Activated T-cell treated with anti-CD3 and anti-CD28 coated beads, Interleukin-2, amount 50 U/mL, for 72 hours (primary cell): ENCODE measurements around the gene GNAS-AS1. TPM values are rescaled to one million over a fixed set of nuclear protein-coding genes. Genes with fewer than 3 reads are reported as not detected.

ENCODE experiments used
- ATAC-seq, 2 donors: fragments of 150-1000 bp; cut with Tn5 transposase; replicated peaks in 1 of 2; 2 replicates each; pipeline ENCODE4 v1.10.0; 2021; ENCODE audit warnings: moderate library complexity in 2 of 2, mild to moderate bottlenecking in 1 of 2
- DNase-seq, 2 donors: peaks; one replicate each; pipeline ENCODE4 v3.0.0; 2021 to 2022; ENCODE audit warnings: mixed read lengths in 1 of 2
- H3K27ac Mint-ChIP-seq: one replicate; pipeline ENCODE4 v1.8.0; 2022; ENCODE audit warnings: mild to moderate bottlenecking, moderate library complexity, mixed read lengths
- H3K27me3 Mint-ChIP-seq: one replicate; pipeline ENCODE4 v1.8.0; 2022; ENCODE audit warnings: low read depth, mixed read lengths
- H3K36me3 Mint-ChIP-seq, 2 donors: one replicate each; pipeline ENCODE4 v1.8.0; 2022; ENCODE audit warnings: mixed read lengths in 2 of 2, mild to moderate bottlenecking in 1 of 2; ENCODE audit not compliant: insufficient read depth in 2 of 2
- H3K4me1 Mint-ChIP-seq: one replicate; pipeline ENCODE4 v1.8.0; 2022; ENCODE audit warnings: low read depth, mixed read lengths
- H3K4me3 Mint-ChIP-seq, 2 donors: one replicate each; pipeline ENCODE4 v1.8.0; 2022; ENCODE audit warnings: mild to moderate bottlenecking in 2 of 2, mixed read lengths in 2 of 2, moderate library complexity in 2 of 2
- H3K9me3 Mint-ChIP-seq, 2 donors: one replicate each; pipeline ENCODE4 v1.8.0; 2022; ENCODE audit warnings: mixed read lengths in 2 of 2
- total RNA-seq, 2 donors: library from RNA; stranded (reverse); gene quantifications; one replicate each; pipeline ENCODE4 v1.2.3, GENCODE V29; 2022

GNAS-AS1 gene
- total RNA-seq, 2 donors from 2014 or later, result 2.3 to 2.5 TPM

DNA sequence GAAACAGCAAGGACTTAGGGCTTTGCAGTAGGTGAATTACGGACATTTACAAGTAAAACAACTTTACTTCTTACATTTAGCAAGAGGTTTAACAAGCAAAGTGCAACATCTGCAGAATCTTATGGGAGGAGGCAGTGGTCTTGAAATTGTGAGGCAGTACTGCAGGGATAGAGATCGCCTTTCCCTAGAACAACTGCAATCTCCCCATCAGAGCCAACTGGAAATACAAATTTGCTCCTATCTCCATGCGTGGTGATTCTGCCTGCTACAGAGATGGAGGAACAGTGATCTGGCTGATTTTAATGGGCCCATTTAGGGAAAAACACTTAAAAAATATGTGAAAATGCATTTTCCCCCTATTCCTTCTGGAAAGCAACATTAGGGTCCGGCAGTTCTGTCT, 27.7 kb upstream of the GNAS-AS1 start:
- DNase-seq (no peak), ATAC-seq (no peak)
- Mint-ChIP-seq H3K4me1 (peaks cover 17% of the 10 kb centered on the region), H3K36me3 (no peaks in the 10 kb centered on the region), H3K4me3 (peak overlapping the region; percentile 50 to 60), H3K27ac (peak overlapping the region; percentile 47), H3K27me3 (no peaks in the 10 kb centered on the region), H3K9me3 (no peaks in the 10 kb centered on the region)

DNA sequence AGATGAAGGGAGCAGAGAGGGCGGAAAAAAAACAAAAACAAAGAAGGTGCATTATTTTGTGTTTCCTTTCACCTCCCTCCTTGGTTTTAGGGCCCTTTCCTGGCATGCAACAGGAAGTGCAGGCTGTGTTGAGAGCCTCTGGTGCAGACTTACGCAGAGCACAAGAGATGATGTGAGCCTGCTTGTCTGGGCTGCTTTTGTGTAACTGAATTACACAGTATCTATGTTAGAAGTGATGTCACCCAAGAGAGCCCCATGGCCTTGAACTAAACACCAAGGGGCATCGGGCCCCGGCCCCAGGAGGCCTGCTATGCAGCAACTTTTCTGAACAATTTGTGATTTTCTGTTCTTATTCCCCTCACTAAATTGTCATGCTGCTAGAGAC, 27.3 kb upstream of the GNAS-AS1 start:
- Mint-ChIP-seq H3K27me3 (no peaks in the 10 kb centered on the region), H3K9me3 (no peaks in the 10 kb centered on the region), H3K4me3 (peak overlapping the region; percentile 50 to 60), H3K4me1 (peaks cover 17% of the 10 kb centered on the region), H3K27ac (peak overlapping the region; percentile 47), H3K36me3 (no peaks in the 10 kb centered on the region)
- ATAC-seq, result peak; percentile 87 to 97
- peak in 1 of 2 donors; percentile 29 for DNase-seq

DNA sequence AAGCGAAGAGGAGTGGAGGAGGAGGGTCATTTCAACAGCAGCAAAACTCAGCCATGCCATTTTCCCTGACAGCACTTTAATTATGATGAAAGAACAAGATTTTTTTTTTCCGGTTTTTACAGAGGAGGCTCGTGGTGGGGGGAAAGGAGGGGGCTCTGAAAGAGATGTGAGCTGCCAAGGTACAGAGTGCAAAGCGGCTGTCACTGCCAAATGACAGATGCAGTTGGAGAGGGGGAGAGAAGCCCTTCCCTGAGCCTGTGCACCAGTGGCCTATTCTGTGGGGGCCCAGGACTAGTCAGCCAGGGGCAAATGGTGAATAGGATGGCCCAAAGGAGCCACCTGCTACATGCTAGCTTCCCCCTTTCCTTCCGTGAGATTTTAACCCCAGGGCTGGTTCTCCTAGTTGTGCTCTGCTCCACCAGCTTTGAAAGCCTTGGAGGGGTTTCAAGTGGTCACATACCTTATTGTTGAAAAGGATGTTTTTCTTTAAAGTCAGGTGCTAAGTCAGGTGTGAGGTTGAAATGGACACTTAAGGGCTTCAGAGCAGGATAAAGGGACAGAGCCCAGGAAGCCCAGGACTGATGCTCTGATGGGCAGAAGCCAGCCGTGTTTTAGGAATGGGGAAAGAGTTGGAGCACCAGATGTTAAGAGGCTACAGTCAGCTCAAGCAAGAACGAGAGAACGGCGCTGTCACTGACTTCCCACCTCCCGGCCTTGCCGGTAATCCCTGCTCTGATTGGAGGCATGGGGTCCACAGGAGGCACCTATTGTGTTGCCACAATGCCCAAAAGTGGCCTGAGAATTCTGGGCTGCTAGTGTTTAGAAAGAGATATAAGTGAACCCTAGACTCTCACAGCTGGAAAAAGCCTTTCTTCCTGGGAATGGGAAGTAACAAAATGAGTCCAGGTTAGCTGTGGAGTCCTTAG, 26.6 kb upstream of the GNAS-AS1 start:
- ATAC-seq, result no peak
- H3K27ac Mint-ChIP-seq, result peak overlapping the region; percentile 47

DNA sequence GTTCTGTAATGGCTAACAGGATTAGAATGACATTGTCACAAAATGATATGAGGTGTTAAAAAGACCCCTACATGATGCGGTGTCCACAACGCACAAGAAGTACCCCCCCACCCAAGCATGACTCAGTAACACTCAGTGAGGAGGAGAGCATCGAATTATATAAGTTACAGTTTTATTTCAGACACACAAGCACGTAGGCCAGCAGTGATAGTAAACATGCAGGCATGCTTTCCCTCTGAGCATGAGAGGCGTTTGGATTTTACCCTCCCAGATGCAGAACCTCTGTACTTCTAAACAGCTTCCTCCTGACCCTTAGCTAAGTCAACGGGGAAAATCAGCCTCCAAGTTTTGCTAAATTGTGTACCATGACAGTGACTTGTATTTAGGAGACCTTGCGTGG, 25.7 kb upstream of the GNAS-AS1 start:
- no peak for DNase-seq
- Mint-ChIP-seq H3K9me3 (no peaks in the 10 kb centered on the region), H3K4me3 (no peak overlapping the region), H3K27me3 (no peaks in the 10 kb centered on the region), H3K4me1 (peaks cover 17% of the 10 kb centered on the region), H3K36me3 (no peaks in the 10 kb centered on the region), H3K27ac (no peak overlapping the region)
- no peak for ATAC-seq

More for the DNA sequence above, 26.6 kb upstream of the GNAS-AS1 start:
- no peaks in the 10 kb centered on the region for H3K36me3 Mint-ChIP-seq
- peak overlapping the region in 1 of 2 donors; percentile 14 for H3K4me3 Mint-ChIP-seq
- DNase-seq, result no peak
- H3K27me3 Mint-ChIP-seq, result no peaks in the 10 kb centered on the region
- no peaks in the 10 kb centered on the region for H3K9me3 Mint-ChIP-seq
- peaks cover 17% of the 10 kb centered on the region for H3K4me1 Mint-ChIP-seq

GRCh38 chr20:58875541-58876134, 24.9 kb upstream of the GNAS-AS1 start:
- Mint-ChIP-seq H3K27ac (no peak overlapping the region), H3K4me3 (no peak overlapping the region), H3K9me3 (no peaks in the 10 kb centered on the region), H3K36me3 (no peaks in the 10 kb centered on the region), H3K4me1 (peaks cover 23% of the 10 kb centered on the region), H3K27me3 (no peaks in the 10 kb centered on the region)
- ATAC-seq (no peak), DNase-seq (no peak)

DNA sequence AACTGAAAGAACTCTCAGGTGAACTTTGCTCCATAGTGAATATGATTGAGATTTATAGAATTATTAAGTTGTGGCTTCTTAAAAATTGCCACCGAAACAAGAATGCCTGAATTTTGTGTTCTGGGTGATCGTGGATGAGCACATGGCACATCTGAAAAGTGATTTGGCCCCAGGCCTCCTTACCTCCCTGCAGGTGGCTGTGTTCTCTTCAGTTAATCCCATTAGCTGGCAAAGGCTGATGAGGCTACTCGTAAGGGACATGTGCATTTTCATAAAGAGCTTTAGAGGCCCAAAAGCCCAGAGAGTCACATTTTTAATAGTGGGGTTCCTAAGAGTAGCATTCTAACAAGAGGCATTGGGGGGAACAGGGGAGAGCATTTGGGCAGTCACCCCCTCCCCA, 24.4 kb upstream of the GNAS-AS1 start:
- peaks cover 28% of the 10 kb centered on the region for H3K4me1 Mint-ChIP-seq
- no peak for ATAC-seq
- no peak overlapping the region for H3K4me3 Mint-ChIP-seq
- H3K27me3 Mint-ChIP-seq, result no peaks in the 10 kb centered on the region
- H3K36me3 Mint-ChIP-seq, result no peaks in the 10 kb centered on the region
- H3K27ac Mint-ChIP-seq, result no peak overlapping the region
- H3K9me3 Mint-ChIP-seq, result no peaks in the 10 kb centered on the region
- DNase-seq, result no peak

DNA sequence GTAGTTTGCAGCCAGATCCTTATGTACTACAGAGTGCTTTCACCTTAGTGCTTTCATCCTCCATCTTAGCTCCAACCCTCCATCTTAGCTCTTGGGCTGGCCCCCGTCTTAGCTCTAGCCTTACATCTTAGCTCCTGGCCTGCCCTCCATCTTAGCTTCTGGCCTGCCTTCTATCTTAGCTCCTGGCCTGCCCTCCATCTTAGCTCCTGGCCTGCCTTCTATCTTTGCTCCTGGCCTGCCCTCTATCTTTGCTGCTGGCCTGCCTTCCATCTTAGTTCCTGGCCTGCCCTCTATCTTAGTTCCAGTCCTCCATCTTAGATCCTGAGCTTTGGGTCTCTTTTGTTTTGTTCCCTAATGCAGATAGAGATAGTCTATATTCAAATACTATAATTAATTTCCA, 23.8 kb upstream of the GNAS-AS1 start:
- DNase-seq, result no peak
- H3K27ac Mint-ChIP-seq, result no peak overlapping the region
- H3K36me3 Mint-ChIP-seq, result no peaks in the 10 kb centered on the region
- H3K27me3 Mint-ChIP-seq, result no peaks in the 10 kb centered on the region
- peaks cover 31% of the 10 kb centered on the region for H3K4me1 Mint-ChIP-seq
- H3K4me3 Mint-ChIP-seq, result no peak overlapping the region
- no peaks in the 10 kb centered on the region for H3K9me3 Mint-ChIP-seq
- no peak for ATAC-seq

DNA sequence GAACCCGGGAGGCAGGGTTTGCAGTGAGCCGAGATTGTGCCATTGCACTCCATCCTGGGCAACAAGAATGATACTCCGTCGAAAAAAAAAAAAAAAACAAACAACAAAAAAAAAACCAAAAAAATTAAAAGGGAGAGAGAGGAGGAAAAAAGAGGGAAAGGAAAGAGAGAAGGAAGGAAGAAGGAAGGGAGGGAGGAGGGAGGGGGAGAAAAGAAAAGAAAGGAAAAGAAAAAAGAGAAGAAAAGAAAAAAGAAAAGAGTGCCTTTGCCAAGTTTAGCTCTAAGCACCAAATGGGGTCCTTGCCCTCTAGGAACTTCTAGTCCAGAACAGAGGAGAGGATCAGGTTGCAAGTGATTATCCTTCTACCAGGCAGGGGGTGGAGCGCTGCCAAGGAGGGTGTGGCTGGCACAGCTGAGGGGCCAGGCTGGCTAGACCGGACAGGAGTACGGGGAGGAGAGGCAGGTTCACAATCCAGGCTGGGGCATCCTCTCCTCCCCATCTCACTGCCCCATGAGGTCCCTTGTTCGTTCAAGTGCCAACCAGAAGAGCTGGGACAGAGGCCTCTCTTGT, 20.9 kb upstream of the GNAS-AS1 start:
- ATAC-seq (no peak), DNase-seq (no peak)
- peak overlapping the region; percentile 66 for H3K27ac Mint-ChIP-seq
- no peaks in the 10 kb centered on the region for H3K36me3 Mint-ChIP-seq
- no peak overlapping the region for H3K4me3 Mint-ChIP-seq
- H3K27me3 Mint-ChIP-seq, result no peaks in the 10 kb centered on the region
- peaks cover 13% of the 10 kb centered on the region for H3K4me1 Mint-ChIP-seq
- H3K9me3 Mint-ChIP-seq, result no peaks in the 10 kb centered on the region

GRCh38 chr20:58870293-58871014, 19.8 kb upstream of the GNAS-AS1 start:
- H3K27ac Mint-ChIP-seq, result no peak overlapping the region

DNA sequence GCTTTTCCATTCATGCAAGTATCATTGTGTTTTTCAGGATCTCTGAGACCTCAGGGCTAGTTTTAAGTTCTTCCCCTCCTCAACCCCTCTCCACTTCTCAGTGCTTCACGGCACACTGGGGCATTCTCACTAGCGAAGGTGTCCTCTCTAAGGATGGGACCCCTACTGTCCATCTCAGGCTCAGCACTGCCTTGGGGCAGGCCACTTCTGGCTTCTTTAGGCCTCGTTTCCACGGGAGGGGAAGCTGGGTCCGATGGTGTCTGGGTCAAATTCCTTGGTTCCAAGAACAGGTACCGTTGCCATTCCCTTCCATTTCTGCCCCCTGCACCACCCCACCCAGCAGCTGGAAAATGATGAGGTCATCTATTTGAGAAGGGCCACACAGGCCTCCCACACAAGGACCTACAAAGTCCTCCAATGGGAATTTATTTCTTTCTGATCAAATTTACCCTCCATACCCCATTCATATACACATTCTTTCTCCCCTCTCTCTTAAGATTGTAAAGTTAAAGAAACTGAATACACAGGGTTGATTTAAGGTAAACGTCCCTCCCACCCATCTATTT, 19.0 kb upstream of the GNAS-AS1 start:
- Mint-ChIP-seq H3K27me3 (no peaks in the 10 kb centered on the region), H3K27ac (no peak overlapping the region), H3K4me1 (peaks cover 13% of the 10 kb centered on the region), H3K9me3 (no peaks in the 10 kb centered on the region), H3K36me3 (no peaks in the 10 kb centered on the region), H3K4me3 (no peak overlapping the region)
- DNase-seq (no peak), ATAC-seq (no peak)

More at GRCh38 chr20:58870293-58871014, 19.8 kb upstream of the GNAS-AS1 start:
- no peaks in the 10 kb centered on the region for H3K27me3 Mint-ChIP-seq
- no peaks in the 10 kb centered on the region for H3K9me3 Mint-ChIP-seq
- ATAC-seq, result peak; percentile 73 to 79
- no peak overlapping the region for H3K4me3 Mint-ChIP-seq
- no peaks in the 10 kb centered on the region for H3K36me3 Mint-ChIP-seq
- H3K4me1 Mint-ChIP-seq, result peaks cover 13% of the 10 kb centered on the region
- peak; percentile 59 to 65 for DNase-seq

GRCh38 chr20:58868795-58869194, 18.1 kb upstream of the GNAS-AS1 start:
- no peak for ATAC-seq
- Mint-ChIP-seq H3K4me3 (no peak overlapping the region), H3K27ac (no peak overlapping the region), H3K4me1 (peaks cover 13% of the 10 kb centered on the region), H3K27me3 (peaks cover 1% of the 10 kb centered on the region), H3K36me3 (no peaks in the 10 kb centered on the region), H3K9me3 (no peaks in the 10 kb centered on the region)
- no peak for DNase-seq

DNA sequence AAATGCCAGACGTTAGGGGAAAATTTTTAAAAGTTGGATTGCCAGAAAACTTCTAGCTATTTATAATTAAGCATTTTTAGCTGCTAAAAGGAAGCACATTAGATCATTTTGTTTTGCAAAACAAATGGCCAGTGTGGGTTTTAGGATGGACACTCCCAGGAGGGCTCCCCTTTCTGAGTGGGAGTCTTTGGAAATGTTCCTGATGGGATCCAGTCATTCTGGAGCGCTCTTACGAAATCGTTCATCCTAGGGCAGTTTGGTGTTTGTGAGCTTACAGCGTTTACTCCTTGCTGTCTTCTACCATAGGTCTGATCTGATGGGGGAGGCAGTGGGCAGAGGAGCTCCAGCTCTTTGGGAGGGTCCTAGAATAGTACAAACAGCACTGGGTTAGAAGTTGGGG, 16.5 kb upstream of the GNAS-AS1 start:
- Mint-ChIP-seq H3K9me3 (no peaks in the 10 kb centered on the region), H3K27me3 (peaks cover 15% of the 10 kb centered on the region), H3K4me1 (peaks cover 13% of the 10 kb centered on the region), H3K36me3 (no peaks in the 10 kb centered on the region), H3K4me3 (no peak overlapping the region), H3K27ac (no peak overlapping the region)
- DNase-seq, result no peak
- no peak for ATAC-seq
